Measurements from ENCODE around the gene BCL3.

BCL3 gene, protein sequence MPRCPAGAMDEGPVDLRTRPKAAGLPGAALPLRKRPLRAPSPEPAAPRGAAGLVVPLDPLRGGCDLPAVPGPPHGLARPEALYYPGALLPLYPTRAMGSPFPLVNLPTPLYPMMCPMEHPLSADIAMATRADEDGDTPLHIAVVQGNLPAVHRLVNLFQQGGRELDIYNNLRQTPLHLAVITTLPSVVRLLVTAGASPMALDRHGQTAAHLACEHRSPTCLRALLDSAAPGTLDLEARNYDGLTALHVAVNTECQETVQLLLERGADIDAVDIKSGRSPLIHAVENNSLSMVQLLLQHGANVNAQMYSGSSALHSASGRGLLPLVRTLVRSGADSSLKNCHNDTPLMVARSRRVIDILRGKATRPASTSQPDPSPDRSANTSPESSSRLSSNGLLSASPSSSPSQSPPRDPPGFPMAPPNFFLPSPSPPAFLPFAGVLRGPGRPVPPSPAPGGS

DNA sequence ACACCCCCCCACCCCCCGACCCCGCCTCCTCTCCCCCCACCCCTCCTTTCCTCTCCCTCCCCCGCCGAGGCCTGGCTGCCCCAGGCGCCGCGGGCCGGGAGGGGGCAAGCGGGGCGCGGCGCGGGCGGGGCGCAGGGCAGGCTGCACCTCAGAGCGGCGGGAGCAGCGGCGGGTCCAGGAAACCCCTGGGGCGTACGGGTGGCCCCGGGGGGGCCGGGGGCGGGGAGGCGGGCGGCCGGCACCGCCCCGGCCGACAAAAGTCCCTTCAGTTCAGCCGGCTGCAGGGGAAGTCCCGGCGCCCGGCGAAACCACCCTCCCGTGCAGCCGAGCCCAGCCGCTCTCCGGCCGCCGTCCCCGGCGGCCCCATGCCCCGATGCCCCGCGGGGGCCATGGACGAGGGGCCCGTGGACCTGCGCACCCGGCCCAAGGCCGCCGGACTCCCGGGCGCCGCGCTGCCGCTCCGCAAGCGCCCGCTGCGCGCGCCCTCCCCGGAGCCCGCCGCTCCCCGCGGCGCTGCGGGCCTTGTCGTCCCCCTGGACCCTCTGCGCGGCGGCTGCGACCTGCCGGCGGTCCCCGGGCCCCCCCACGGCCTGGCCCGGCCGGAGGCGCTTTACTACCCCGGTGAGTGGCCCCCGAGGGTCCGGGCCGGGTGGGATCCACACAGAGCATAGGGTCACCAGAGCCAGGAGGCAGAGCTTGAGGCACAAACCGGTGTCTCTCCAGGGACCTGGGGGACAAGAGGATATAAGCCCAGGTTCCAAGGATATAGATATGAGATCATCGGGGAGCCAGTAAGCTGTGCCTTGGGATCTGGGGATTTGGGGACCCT lies at the start of gene BCL3:
BCL3 (plus strand) TSS at position 283 of the 829 bp plus-strand sequence; CDS start at position 366, 83 bp downstream.
- no peak for DNase-seq (ENCODE audit: extremely low read depth, low read depth)
- TF ChIP-seq, protein P1, sequence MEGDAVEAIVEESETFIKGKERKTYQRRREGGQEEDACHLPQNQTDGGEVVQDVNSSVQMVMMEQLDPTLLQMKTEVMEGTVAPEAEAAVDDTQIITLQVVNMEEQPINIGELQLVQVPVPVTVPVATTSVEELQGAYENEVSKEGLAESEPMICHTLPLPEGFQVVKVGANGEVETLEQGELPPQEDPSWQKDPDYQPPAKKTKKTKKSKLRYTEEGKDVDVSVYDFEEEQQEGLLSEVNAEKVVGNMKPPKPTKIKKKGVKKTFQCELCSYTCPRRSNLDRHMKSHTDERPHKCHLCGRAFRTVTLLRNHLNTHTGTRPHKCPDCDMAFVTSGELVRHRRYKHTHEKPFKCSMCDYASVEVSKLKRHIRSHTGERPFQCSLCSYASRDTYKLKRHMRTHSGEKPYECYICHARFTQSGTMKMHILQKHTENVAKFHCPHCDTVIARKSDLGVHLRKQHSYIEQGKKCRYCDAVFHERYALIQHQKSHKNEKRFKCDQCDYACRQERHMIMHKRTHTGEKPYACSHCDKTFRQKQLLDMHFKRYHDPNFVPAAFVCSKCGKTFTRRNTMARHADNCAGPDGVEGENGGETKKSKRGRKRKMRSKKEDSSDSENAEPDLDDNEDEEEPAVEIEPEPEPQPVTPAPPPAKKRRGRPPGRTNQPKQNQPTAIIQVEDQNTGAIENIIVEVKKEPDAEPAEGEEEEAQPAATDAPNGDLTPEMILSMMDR (IDR thresholded peaks at IDR 0.05; ENCODE audit: low read depth, low read length, missing control alignments), result no peak
- peak within 1 kb of the TSS; percentile 57 for H3K4me3 ChIP-seq (replicated peaks; ENCODE audit: low read depth, low read length)

DNA sequence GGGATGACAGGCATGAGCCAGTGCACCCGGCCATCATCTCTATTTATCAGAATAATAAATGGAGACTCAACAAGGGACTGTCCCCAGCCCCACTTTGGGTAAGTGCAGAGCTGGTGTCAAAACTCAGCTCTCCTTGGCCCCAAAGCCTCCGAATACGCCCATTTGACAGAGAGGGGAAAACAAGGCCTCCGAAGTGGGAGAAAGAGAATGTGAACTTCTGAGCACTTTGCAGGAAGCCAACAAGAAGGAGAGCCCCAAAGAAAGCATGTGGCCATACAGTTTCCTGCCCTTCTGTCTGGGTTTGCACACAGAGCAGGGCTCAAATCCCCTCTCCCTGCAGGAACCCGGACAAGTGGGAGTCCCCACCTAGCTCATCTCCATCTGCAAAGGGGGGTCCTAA lies 48.0 kb upstream of the BCL3 start:
- DNase-seq (ENCODE audit: extremely low read depth, low read depth), result no peak
- TF ChIP-seq, protein P1 (IDR thresholded peaks at IDR 0.05; ENCODE audit: low read depth, low read length, missing control alignments), result no peak
- H3K4me3 ChIP-seq (replicated peaks; ENCODE audit: low read depth, low read length), result no peak overlapping the region

DNA sequence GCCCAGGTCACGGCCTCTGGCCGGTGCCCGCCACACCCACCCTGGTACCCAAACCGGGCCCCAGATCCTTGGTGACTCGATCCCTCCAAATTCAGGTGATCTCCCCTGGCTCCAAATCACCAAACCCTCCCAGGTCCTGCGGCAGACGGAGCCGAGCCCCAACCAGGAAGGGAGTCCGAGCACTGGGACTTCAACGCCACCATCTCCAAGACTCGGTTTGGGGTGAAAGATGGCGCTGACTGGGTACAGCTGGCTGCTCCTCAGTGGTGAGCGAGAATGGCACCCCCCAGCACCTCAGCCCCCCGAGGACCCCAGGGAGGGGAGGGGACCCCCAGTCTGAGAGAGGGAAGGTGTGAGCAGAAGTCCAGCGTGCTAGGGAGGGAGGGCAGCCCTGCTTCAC lies 47.3 kb upstream of the BCL3 start:
- H3K4me3 ChIP-seq (replicated peaks; ENCODE audit: low read depth, low read length), result no peak overlapping the region
- DNase-seq (ENCODE audit: extremely low read depth, low read depth), result no peak
- TF ChIP-seq, protein P1 (IDR thresholded peaks at IDR 0.05; ENCODE audit: low read depth, low read length, missing control alignments), result no peak

DNA sequence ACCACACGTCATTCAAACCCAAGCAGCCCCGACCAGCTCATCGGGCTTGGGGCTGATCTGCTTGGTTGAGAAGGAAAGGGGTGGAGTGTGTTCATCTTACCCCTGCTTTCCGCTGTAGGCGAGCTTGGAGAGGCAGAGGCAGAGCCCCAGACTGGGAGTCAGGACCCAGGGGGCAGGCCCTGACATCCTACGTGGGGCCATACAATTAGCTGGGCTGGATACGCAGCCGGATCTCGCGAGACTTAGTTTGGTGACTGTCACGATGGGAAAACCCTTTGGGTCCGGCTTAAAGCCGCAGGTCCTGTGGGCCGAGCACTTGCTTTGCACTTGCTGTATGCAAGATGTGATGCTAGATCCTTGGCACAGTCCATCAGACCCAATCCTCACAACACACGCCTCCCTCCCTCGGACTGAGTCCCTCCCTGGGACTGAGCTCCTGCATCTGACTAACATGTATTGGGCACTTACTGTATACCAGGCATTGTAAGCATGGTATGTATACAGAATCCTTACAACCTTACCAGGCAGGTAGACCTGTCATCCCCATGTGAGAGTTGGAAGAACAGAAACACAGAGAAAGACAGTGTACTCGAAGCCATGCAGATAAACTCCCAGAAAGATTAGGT lies 45.8 kb upstream of the BCL3 start:
- TF ChIP-seq, protein P1 (IDR thresholded peaks at IDR 0.05; ENCODE audit: low read depth, low read length, missing control alignments), result no peak
- no peak overlapping the region for H3K4me3 ChIP-seq (replicated peaks; ENCODE audit: low read depth, low read length)
- DNase-seq (ENCODE audit: extremely low read depth, low read depth), result no peak

DNA sequence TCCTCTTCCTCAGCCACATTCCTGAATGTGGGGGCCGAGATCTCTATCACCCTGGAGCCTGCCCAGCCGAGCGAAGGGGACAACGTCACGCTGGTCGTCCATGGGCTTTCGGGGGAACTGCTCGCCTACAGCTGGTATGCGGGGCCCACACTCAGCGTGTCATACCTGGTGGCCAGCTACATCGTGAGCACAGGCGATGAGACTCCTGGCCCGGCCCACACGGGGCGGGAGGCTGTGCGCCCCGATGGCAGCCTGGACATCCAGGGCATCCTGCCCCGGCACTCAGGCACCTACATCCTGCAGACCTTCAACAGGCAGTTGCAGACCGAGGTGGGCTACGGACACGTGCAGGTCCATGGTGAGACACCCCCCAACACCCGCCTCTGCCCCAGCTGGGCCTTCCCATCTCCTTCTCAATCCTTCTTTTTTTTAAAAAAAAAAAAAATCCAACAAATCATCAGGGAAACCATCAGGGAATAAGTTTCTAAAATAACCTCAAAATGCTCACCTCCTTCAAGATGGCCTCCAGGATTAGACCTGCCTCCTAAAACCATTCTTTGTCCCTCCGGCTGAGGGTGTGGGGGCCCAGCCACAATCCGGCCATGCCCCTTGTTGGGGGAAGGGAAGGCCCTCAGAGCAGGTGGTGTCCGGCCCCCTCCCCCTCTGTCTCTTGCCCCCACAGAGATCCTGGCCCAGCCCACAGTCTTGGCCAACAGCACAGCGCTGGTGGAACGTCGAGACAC lies 45.0 kb upstream of the BCL3 start:
- TF ChIP-seq, protein P1 (IDR thresholded peaks at IDR 0.05; ENCODE audit: low read depth, low read length, missing control alignments), result no peak
- no peak overlapping the region for H3K4me3 ChIP-seq (replicated peaks; ENCODE audit: low read depth, low read length)

DNA sequence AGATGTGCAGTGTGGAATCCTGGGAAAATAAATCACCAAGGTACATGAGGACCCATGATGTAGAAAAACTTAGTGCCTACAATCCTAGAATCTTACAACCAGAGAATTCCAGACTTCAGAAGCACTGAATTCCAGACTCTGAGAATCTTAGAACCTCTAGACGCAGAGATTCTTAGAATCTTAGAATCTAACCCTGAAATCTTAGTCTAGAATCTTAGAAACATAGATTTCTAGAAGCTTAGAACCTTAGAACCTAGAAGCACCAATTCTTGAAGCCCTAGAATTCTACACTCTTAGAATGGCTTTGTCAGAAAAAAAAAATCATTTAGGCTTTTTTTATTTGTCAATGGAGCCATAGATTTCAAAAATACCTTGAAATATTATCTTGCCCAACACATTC lies 43.5 kb upstream of the BCL3 start:
- no peak overlapping the region for H3K4me3 ChIP-seq (replicated peaks; ENCODE audit: low read depth, low read length)
- TF ChIP-seq, protein P1 (IDR thresholded peaks at IDR 0.05; ENCODE audit: low read depth, low read length, missing control alignments), result no peak
- no peak for DNase-seq (ENCODE audit: extremely low read depth, low read depth)

More for the DNA sequence above, 45.0 kb upstream of the BCL3 start:
- no peak for DNase-seq (ENCODE audit: extremely low read depth, low read depth)

Data from HFF-Myc (cell line).